OCI-LY3 (cell line): Measurements from ENCODE around the gene CCT3.

Experiments used
- EZH2phosphoT487 ChIP-seq: fragments of 200-600 bp; shearing (Covaris generic); IDR thresholded peaks from 2 replicates; pipeline ENCODE4 v1.6.1; 2018; ENCODE audit warnings: antibody characterized with exemption, mixed run types, low read depth
- TF ChIP-seq, protein P1 (sequence below): fragments of 200-600, 300-600 bp; sonication (generic); IDR thresholded peaks from 2 replicates; pipeline ENCODE4 v1.5.1; 2014; ENCODE audit warnings: antibody characterized with exemption, low read length, low read depth

- TF ChIP-seq, protein P1, sequence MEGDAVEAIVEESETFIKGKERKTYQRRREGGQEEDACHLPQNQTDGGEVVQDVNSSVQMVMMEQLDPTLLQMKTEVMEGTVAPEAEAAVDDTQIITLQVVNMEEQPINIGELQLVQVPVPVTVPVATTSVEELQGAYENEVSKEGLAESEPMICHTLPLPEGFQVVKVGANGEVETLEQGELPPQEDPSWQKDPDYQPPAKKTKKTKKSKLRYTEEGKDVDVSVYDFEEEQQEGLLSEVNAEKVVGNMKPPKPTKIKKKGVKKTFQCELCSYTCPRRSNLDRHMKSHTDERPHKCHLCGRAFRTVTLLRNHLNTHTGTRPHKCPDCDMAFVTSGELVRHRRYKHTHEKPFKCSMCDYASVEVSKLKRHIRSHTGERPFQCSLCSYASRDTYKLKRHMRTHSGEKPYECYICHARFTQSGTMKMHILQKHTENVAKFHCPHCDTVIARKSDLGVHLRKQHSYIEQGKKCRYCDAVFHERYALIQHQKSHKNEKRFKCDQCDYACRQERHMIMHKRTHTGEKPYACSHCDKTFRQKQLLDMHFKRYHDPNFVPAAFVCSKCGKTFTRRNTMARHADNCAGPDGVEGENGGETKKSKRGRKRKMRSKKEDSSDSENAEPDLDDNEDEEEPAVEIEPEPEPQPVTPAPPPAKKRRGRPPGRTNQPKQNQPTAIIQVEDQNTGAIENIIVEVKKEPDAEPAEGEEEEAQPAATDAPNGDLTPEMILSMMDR, result no peak
- no peak for TF ChIP-seq EZH2phosphoT487
Observed at GRCh38 chr1:156281281-156281680, 56.8 kb downstream of the CCT3 start.
